ENCODE measurements around the gene FAS.
A peak's percentile ranks its signal among the peaks of the same experiment; 100 is the strongest.

DNA sequence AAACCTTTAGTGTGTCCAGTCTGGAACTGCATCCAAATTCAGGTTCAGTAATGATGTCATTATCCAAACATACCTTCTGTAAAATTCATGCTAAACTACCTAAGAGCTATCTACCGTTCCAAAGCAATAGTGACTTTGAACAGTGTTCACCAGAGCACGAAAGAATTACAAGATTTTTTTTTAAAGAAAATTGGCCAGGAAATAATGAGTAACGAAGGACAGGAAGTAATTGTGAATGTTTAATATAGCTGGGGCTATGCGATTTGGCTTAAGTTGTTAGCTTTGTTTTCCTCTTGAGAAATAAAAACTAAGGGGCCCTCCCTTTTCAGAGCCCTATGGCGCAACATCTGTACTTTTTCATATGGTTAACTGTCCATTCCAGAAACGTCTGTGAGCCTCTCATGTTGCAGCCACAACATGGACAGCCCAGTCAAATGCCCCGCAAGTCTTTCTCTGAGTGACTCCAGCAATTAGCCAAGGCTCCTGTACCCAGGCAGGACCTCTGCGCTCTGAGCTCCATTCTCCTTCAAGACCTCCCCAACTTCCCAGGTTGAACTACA, 694 bp upstream of the FAS start:
- TF ChIP-seq, protein P1, sequence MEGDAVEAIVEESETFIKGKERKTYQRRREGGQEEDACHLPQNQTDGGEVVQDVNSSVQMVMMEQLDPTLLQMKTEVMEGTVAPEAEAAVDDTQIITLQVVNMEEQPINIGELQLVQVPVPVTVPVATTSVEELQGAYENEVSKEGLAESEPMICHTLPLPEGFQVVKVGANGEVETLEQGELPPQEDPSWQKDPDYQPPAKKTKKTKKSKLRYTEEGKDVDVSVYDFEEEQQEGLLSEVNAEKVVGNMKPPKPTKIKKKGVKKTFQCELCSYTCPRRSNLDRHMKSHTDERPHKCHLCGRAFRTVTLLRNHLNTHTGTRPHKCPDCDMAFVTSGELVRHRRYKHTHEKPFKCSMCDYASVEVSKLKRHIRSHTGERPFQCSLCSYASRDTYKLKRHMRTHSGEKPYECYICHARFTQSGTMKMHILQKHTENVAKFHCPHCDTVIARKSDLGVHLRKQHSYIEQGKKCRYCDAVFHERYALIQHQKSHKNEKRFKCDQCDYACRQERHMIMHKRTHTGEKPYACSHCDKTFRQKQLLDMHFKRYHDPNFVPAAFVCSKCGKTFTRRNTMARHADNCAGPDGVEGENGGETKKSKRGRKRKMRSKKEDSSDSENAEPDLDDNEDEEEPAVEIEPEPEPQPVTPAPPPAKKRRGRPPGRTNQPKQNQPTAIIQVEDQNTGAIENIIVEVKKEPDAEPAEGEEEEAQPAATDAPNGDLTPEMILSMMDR (IDR thresholded peaks at IDR 0.05), result no peak
- TF ChIP-seq POLR2AphosphoS5 (IDR thresholded peaks at IDR 0.05; ENCODE audit: low read depth, low read length) (no peak), RAD21 (IDR thresholded peaks at IDR 0.05; ENCODE audit: low read length) (no peak), EP300 (IDR thresholded peaks at IDR 0.05; ENCODE audit: borderline replicate concordance in 1 of 2, low read depth in 1 of 2, low read length in 1 of 2) (no peak), MEF2A (IDR thresholded peaks at IDR 0.05; ENCODE audit: borderline replicate concordance, low read depth) (no peak), NFIC (IDR thresholded peaks at IDR 0.05; ENCODE audit: borderline replicate concordance) (0 out of 2 replicates have a peak, but pooled peaks have one; percentile 5)
- TF ChIP-seq, protein P2, sequence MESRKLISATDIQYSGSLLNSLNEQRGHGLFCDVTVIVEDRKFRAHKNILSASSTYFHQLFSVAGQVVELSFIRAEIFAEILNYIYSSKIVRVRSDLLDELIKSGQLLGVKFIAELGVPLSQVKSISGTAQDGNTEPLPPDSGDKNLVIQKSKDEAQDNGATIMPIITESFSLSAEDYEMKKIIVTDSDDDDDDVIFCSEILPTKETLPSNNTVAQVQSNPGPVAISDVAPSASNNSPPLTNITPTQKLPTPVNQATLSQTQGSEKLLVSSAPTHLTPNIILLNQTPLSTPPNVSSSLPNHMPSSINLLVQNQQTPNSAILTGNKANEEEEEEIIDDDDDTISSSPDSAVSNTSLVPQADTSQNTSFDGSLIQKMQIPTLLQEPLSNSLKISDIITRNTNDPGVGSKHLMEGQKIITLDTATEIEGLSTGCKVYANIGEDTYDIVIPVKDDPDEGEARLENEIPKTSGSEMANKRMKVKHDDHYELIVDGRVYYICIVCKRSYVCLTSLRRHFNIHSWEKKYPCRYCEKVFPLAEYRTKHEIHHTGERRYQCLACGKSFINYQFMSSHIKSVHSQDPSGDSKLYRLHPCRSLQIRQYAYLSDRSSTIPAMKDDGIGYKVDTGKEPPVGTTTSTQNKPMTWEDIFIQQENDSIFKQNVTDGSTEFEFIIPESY (IDR thresholded peaks at IDR 0.05; ENCODE audit: borderline replicate concordance, low read depth), result no peak
